Measurements from ENCODE around the gene ASXL1.
"Not testable (repeated sequence)": the region's sequence is repeated elsewhere in the genome, so short reads cannot be mapped to it uniquely, and the experiment has no call there.

The ASXL1 gene

DNA sequence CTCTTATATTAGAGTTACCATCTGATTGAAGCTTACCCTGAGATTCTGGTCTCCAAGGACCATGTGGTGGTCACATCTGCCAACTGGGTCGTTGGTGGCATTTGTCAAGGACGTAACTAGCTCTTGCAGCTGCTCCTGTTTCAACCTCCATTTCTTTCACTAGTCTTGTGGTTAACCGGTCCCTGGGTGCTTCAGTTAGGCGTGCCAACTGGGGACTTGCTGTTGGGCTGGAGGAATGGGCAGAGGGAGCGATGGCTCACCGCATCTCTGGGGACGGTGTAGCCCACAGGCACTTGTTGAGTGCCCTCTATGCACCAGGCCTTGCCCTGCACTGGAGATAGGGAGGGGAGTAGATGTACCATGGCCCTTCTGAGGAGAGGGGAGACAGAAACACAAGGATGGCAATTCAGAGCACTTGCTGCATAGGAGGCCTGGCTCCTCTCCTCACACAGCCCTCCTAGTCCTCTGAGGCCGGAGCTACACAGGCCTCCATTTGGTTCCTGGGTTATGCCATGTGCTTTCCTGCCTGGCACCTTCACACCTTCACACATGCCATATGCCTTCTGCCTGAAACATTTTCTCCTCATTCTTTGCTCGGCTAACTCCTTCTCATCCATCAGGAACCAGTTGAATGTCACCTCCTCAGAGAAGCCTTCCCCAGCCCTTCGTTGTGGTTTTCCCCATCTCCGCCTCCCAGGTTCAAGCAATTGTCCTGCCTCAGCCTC is 20.0 kb upstream of the ASXL1 start:
- DNase-seq, result no peak

DNA sequence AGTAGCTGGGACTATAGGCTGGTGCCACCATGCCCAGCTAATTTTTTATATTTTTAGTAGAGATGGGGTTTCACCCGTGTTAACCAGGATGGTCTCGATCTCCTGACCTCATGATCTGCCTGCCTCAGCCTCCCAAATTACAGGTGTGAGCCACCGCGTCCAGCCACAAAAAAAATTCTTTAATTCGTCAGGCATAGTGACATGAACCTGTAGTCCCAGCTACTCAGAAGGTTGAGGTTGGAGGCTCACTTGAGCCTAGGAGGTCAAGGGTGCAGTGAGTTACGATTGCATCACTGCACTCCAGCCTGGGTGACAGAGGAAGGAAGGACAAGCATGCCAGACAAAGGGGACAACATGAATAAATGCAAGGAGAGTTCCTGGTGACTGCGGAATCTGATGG is 19.5 kb upstream of the ASXL1 start:
- no peak for DNase-seq

DNA sequence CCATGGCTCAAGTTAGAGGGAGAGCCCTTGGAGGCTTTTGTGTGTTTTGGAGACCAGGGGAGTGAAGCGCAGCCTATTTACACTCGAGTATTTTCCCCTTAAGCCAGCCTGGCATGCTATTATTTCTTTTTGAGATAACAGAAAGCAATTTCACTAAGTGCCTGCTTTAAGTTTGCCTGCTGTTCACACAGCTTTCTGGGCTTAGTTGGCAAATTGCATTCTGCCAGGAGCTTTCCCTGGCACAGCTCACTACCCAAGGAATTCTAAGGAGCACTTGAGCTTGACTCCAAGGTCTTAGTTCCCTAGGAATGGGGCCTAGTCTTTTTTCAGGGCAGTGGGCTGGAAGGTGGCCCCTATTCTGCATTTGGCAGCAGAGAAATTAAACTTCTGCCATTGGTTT is 19.0 kb upstream of the ASXL1 start:
- no peak for DNase-seq

DNA sequence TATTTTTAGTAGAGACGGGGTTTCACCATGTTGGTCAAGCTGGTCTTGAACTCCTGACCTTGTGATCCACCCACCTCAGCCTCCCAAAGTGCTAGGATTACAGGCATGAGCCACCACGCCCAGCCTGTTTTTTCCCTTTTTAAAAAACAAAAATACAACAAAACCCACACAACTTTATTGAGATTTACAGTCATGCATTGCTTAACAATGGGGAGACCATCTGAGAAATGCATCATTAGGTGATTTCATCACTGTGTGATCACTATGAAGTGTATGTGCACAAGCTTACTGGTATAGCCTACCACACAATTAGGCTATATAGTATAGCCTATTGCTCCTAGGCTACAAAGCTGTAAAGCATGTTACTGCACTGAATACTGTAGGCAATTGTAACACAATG is 17.1 kb upstream of the ASXL1 start:
- not testable (repeated sequence) for DNase-seq

DNA sequence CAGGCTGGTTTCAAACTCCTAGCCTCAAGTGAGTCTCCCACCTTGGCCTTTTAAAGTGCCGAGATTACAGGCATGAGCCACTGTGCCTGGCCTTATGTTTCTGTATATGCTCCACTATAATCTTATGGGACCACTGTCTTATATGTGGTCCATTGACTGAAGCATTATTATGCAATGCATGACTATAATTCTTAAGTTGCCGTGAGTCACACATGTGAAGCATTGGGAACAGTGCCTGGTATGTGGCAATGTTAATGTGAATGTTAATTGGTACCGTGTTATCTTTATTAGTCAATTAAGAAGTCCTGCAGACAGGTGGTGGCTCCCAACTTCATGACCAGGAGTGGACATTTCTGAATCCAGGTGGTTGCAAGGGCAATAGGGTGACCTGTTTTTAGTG is 14.7 kb upstream of the ASXL1 start:
- DNase-seq, result no peak

DNA sequence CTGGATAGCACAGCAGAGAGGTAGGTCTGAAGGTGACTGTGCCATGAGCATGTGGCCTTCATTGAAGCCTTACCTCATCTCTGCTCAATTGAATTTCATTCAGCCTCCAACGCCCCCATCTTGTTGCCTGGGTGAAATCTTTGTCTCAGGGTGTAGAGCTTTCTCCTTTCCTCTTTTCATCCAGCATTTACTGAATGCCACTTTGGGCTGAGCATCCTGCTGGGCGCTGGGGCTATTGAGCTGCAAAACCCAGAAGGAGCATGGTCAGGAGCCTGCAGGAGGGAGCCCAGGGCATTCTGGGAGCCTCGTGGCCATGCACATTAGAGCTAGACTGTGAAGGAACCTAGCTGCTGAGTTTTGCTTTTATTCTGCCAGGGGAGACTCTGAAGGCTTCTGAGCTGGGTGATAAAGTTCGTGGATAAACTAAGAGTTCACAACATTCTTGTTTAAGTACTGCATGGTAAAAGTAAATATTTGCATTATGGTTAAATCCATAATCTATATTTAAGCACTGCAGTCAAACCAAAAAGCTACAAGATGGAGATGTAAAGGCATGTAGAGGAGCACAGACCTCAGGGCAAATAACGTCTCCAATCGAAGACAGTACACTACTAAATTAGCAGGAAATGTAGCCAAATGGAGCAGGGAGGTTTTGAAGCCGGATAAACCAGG is 13.2 kb upstream of the ASXL1 start:
- DNase-seq, result no peak

DNA sequence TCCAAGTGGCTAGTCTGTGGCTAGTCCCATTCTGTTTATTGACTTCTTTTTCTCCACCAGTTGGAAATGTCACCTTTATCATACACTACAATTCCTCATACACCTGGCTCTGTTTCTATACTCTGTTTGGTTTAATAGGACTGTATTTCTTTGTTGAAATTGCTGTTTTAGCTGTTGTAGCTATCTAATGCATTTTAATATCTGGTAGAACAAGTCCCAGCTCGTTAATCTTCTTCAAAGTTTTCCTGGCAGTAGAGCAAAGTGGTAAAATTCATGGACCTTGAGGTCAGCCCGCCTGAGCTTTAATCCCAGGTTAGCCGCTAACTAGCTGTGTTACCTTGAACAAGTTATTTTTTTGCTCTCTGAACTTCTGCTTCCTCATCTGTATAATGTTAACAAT is 9.9 kb upstream of the ASXL1 start:
- DNase-seq, result no peak

DNA sequence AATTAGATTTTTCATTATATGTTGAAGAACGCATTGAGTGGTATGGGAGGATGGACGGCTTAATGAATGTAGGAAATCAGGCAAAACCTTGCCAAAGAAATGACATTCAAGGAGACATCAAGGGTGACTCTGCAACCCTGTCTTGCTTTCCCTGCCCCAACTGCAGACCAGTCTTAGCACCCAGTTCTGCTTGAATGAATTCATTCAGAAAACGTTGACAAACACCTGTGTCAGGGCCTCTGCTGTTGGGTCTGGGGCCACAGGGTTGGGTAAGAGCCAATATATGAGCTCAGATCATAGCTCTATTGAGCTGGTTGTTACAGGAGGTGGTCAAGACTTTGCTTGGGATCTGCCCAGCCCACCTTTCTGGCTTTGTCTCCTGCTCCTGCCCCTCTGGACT is 7.7 kb upstream of the ASXL1 start:
- DNase-seq, result no peak

DNA sequence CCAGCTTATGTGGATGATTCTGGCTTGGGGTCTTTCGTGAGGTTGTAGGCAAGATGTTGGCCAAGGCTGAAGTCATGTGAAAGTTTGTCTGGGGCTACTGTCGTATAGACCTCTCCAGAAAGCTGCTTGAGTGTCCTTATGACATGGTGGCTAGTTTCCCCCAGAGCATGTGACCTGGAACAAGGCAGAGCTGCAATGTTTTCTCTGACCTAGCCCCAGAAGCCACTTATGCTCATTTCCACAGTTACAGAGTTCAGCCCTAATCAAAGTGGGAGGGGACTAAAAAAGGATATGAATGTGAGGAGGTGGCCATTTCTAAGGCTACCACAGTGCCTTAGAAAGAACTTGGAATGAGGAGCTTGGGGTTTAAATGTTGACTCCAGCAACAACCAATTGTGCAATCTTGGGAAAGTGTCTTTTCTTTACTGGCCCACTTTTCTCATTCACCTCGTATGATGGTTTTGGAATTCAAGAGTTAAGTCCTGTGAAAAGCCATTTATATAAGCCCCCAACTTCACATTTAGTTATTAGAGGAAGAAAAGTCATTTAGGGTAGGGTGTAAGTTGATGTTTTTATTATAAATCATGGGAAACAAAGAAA is 5.9 kb upstream of the ASXL1 start:
- DNase-seq, result no peak

DNA sequence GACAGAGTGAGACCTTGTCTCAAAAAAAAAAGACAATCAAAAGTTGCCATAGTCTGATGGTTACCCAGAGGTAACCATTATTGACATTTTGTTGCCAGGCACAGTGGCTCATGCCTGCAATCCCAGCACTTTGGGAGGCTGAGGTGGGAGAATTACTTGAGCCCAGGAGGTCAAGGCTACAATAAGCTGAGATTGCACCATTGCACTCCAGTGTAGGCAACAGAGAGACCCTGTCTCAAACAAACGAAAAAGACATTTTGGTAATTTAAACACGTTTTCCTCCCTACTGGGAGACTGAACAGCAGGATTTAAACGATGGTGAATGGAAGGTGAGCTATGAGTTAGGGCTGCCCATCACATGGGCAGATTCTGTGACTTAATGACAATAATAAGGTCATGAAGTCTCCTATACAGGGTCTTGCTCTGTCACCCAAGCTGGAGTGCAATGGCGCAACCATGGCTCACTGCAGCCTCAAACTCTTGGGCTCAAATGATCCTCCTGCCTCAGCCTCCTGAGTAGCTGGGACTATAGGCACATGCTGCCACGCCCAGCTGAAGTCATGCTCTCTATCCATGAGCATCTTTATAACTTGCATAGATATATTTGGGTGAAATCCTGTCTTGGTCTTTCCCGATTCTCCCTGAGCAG is 4.2 kb upstream of the ASXL1 start:
- DNase-seq, result no peak

DNA sequence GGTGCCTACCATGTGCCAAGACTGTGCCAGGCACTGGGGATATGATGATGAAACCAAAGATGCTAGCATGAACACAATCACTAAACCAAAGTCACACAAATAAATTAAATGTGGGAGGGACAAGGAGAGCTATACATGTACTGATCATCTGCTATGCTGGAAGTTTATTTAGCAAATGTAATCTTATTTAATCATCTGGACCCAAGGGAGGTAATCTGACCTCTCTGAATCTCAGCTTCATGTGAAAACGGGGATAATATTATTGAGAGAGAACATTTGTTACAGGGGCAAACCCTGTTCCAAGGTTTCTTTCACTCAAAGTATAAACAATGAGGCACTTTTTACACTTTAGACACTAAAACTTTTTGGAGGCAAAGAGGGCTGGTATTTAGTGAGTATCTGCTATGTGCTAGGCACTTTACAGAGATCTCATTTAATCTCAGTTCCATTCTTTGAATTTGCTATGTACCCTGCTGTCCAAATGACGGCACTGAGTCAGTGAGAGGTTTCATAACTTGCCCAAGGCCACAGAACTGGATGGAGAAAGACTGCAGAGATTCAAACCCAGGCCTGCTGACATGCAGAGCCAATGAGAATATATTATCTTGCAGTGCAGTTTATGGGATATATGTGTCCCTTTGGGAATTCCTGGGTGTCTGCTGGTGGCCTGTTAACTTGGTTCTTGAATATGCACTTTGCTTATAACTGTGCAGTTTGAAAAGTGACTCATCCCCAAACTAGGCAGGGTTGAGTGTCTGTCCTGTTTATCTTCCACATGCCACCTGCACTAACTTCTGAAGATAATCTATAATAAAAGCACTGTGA is 3.3 kb upstream of the ASXL1 start:
- no peak for DNase-seq

DNA sequence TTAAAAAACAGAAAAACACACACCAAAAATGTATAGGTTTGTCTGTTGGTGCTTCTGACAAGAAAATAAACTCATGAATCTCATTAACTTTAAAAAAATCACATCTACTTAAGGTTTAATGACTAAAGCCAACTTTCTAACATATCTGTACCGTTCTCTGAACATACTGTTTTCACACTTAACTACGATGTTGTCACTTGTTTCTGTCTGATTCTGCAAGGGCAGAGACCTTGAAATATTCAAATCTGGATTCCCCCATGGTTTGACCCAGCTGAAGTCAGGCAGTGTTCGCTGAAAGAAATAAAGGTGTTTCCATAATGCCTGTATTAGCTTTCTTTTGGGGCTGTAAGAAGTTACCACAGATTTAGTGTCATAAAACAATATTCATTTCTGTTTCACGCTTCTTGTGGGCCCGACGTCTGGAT is 2.7 kb upstream of the ASXL1 start:
- no peak for DNase-seq

DNA sequence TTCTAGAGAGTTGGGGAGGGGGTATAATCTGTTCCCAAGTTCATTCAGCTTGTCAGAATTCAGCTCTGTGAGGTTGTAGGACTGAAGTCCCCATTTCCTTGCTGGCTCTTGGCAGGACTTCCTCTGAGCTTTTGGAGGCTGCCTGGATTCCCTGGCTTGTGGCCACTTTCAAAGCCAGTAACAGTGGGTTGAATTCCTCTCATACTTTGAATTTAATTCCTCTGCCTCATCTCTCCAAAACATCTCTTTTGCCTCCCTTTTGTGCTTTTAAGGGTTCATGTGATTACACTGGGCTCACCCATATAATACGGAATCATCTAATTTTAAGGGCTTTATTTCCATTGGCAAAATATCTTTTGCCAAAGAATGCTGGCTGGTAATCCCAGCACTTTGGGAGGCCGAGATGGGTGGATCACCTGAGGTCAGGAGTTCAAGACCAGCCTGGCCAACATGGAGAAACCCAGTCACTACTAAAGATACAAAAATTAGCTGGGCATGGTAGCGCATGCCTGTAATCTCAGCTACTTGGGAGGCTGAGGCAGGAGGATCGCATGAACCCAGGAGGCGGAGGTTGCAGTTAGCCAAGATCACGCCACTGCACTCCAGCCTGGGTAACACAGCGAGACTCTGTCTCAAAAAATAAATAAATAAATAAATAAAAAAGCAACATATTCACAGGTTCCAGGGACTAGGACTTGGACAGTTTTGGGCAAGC is 2.1 kb upstream of the ASXL1 start:
- DNase-seq, result not testable (repeated sequence)

DNA sequence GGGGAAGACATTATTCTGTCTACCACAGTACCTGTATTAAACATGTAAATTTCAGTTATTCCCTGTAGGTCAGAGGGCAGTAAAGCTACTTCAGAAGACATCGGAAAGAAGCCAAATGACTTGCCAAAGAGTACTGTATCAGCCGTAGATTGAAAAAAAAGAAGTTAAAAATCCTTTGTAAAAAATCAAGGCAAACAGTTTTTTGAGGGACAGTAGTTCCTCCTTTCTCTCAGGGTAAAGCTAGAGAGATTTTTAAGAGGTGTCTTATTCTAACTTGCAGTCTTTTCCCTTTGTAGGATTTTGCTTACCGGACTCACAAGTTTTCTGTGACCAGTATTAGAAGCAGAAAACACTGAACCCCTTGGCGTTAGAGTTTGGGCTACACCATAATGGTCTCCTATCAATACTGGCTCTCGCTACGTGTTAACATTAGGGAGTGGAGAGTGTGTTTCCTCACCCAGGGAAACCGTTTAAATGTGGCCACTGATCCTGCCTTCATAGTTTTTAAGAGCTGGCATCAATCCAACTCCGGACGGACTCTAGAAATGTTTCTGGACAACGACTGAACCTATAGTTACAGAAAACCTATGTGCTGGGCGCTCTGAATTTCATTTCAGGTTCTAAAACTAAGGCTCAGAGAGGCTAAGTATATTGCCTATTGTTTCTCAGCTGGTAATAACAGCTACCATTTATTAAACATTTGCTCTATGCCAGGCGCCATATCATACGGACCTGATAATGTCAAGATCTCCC is 1.3 kb upstream of the ASXL1 start:
- DNase-seq, result no peak

DNA sequence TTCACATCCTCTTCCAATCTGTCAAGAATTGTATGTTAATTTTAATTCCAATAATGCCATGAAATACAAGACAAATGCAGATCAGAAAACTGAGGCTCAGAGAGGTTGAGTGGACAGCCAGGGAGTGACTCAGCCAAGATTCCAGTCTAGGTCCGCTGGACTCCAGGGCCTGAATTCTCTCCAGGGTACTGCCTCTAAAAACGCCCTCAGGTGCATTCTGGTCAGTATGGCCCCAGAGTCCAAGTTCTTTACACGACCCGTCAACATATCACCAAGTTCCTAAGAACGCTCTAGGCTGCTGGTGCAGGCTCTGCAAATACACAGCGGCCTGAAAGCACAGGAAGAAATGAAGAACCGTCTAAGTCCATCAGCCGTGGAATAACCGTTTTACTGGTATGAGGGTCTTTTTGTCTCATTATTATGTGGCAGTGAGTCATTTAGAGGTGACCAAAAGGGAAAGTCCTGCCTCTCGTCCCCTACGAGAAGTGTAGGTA is 709 bp upstream of the ASXL1 start:
- no peak for DNase-seq

DNA sequence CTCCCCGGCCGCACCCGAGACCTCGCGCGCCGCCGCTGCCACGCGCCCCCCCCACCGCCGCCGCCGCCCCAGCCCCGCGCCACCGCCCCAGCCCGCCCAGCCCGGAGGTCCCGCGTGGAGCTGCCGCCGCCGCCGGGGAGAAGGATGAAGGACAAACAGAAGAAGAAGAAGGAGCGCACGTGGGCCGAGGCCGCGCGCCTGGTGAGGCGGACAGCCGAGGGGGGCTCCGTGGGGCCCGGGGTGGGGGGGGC is 426 bp downstream of the ASXL1 start:
- no peak for DNase-seq

DNA sequence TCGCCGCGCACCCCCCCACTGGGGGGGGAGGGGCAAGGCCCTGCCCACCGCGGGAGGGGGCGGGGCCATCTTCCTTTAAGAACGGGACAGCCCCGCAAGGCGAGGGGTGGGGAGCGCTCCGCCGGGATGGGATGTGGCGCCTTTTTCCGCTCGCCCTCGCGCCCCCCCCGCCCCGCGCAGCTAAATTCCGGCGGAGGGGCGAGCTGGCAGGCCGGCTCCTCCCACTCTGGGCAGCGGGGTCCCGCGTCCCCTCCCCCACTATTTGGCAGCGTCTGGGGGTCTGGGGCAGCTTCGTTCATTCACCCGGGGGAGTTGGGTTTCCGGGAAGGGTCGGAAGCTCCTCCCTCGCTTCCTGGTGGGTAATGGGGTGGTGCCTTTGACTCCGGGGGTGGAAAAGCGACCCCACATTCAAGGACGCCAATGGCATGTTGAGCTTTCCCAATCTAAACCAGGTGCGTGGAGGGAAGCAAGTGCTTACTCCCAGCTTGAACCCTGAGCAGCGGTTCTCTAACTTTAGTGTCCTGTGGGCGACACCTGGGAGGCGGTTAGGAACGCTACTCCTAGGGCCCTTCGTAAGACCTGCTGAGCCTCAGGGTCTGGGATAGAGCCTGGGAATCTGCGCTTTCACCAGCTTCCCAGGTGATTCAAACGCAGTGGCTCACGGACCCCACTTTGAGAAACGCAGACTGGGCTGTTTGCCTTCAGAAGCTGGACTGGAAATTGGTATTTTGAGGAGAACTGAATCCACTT is 927 bp downstream of the ASXL1 start:
- peak; percentile 57 for DNase-seq

DNA sequence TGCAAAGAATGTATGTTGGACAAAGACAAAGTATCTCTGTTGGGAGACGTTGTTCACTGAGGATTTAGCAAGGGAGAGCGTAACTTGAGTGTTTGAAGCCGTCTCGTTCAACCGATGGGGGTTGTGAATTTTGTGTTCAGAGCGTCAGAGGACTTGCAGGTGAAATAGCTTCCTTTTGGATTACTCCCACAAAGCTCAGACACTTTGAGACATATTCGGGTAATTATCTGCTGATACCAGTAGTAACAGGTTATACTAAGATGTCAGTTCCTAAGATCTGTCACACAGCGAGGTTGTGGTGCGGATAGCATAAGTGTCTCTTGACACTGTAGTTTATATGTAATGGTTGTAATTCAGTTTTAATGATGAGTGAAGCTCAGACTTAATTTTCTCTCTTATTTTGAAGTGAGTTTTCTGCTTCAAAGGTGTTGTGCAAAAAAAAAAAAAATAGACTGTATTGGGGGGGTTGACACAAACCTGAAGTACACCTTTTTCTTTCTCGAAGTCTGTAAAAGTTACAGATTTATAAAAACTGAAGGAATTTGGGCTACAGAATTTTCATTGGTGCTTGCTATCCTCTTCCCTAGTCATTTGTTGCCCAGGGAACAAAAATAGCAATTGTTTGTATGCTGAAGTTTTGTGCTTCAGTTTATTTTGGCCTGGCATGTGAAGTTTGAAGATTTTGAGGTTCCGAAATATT is 1.7 kb downstream of the ASXL1 start:
- DNase-seq, result no peak

DNA sequence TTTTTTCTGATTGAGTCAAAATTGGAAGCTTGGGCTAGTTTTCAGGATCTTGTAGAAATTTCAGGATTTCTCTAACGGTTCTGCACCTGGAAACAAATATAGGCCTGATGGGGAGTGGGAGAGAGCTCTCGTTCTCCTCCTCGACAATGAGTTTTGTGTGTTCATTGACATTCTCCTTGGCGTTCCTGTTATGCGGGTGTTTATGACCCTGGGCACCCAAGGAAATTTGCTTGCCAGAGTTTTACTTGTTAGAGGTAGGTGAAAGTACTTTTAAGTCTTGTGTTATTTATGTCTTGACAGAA is 2.2 kb downstream of the ASXL1 start:
- no peak for DNase-seq

DNA sequence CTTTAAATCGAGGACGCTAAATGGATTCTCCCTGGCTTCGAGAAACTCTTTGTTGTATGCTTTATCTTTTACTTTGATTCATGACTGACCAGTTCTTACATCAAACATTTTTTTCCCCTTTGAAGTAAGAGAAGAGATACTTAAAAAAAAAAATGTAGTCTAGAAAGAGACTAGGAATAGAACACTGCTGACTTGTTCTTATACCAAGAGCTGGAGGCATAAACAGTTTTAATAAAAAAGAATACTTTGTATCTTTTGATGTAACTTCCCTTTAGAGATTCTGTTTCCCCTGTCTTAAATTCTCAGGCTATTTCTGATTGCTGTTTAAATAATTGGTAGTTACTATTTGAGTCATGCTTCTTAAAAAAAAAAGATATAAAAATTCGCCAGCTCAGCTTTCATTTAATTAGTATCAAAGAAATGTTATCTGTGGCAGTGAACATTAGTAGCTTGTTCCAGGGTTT is 4.8 kb downstream of the ASXL1 start:
- no peak for DNase-seq
